Esophagus squamous epithelium (tissue), 5 donors: ENCODE results near the gene MKNK1. TPM values are rescaled to one million over a fixed set of nuclear protein-coding genes. Genes with fewer than 3 reads are reported as not detected.

ENCODE experiments used
- DNase-seq: peaks from one replicate; lab custom pipeline; 2025; lab: John Stamatoyannopoulos, UW
- H3K27ac ChIP-seq, 4 donors: fragments of 200-600 bp; sonication (generic); one replicate each; pipeline ENCODE4 v1.5.1; 2016 to 2019; ENCODE audit warnings: mild to moderate bottlenecking in 1 of 4
- H3K27me3 ChIP-seq, 4 donors: fragments of 200-600 bp; sonication (generic); 1 replicate in 3 of 4; 2 replicates in 1 of 4; pipeline versions ENCODE4 v1.5.1 to v1.6.0; 2017 to 2021; ENCODE audit warnings: antibody characterized with exemption in 1 of 4
- H3K36me3 ChIP-seq, 3 donors: fragments of 200-600 bp; sonication (generic); one replicate each; pipeline ENCODE4 v1.5.1; 2016 to 2019
- H3K4me1 ChIP-seq, 3 donors: fragments of 200-600 bp; sonication (generic); one replicate each; pipeline ENCODE4 v1.5.1; 2017 to 2019
- H3K4me3 ChIP-seq, 4 donors: fragments of 200-600 bp; sonication (generic); 1 replicate in 3 of 4; 2 replicates in 1 of 4; pipeline ENCODE4 v1.5.1; 2016 to 2019; ENCODE audit warnings: mild to moderate bottlenecking in 2 of 4, moderate library complexity in 1 of 4
- H3K9me3 ChIP-seq, 3 donors: fragments of 200-600 bp; sonication (generic); one replicate each; pipeline ENCODE4 v1.5.1; 2016 to 2019
- CTCF ChIP-seq, 6 experiments: fragments of 450-650 bp in 4 of 6; fragments of 200-600 bp in 2 of 6; sonication (generic) in 2 of 6; IDR thresholded peaks; one replicate each; pipeline ENCODE4 v1.5.1; 2016 to 2019; ENCODE audit warnings: antibody characterized with exemption in 6 of 6, mild to moderate bottlenecking in 4 of 6, moderate library complexity in 4 of 6
- POLR2A ChIP-seq, 4 donors: fragments of 450-650 bp; IDR thresholded peaks; one replicate each; pipeline ENCODE4 v1.6.1; 2017; ENCODE audit warnings: antibody characterized with exemption in 4 of 4, mild to moderate bottlenecking in 4 of 4, moderate library complexity in 3 of 4
- WGBS, 2 donors: methylation state at CpG; one replicate each; pipeline ENCODE4 v1.1.5; 2018; 5-methylcytosine and 5-hydroxymethylcytosine counted together
- intact Hi-C: fragments of 100-400 bp; cut with DNase I; formaldehyde crosslinking; loops from one replicate; pipeline ENCODE4 v1.15.0; 2022
- total RNA-seq, 4 donors: library from RNA; depleted of rRNA; stranded (reverse); fragments of >200 nt; gene quantifications; one replicate each; pipeline ENCODE4 v1.1.0, GENCODE V29; 2016
- donor health status: DM: yes; HTN: yes; CAD: no.

MKNK1 gene
- total RNA-seq, 4 donors from 2014 or later = 18.2 to 33.7 (median 33.6) TPM

- intact Hi-C loops = loop anchor here (10.0 kb wide), 1 partner anchor 185 kb away; no protein-coding TSS in a partner anchor
- H3K27me3 ChIP-seq = peaks cover 7 to 78% (median 8%) of the 10 kb centered on the region in 4 donors
- 57 to 66% methylated on average over 5 to 7 of the region's 9 CpGs for WGBS, 2 donors
- no peak for DNase-seq
- TF ChIP-seq POLR2A (IDR thresholded peaks at IDR 0.05) = no peak
- TF ChIP-seq CTCF (IDR thresholded peaks at IDR 0.05) = no peak
- no peak overlapping the region for H3K27ac ChIP-seq
- peaks cover 0 to 8% (median 4%) of the 10 kb centered on the region in 3 donors for H3K4me1 ChIP-seq
- H3K4me3 ChIP-seq = no peak overlapping the region
- no peaks in the 10 kb centered on the region for H3K9me3 ChIP-seq
- H3K36me3 ChIP-seq = no peaks in the 10 kb centered on the region
Observed at GRCh38 chr1:46539972-46540371, 64.1 kb downstream of the MKNK1 start.

- 72% methylated on average over 2 of the region's 2 CpGs; no CpG with 5 or more reads in 1 of the 2 donors for WGBS, 2 donors
- no peak overlapping the region for H3K27ac ChIP-seq
- no peak for DNase-seq
Observed at GRCh38 chr1:46538147-46538546, 65.9 kb downstream of the MKNK1 start.

DNA sequence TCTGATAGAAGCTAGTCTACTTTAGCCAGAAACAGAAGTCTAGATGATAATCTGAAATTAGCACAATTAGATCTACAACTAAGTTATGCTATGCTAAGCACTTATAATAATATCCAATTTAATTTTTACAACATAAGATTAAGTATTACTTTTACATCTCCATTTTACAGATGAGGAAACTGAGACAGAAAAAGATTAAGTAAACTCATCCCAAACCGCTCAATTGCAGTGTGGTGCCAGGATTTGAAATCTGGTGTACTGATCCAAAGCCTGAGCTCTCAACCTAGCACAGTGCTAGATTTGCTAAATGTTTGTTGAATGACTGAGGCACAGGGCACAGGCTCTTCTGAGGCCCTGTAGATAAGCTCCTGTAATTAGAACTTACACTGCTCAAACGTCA lies 66.4 kb downstream of the MKNK1 start:
- WGBS, 2 donors = 89 to 92% methylated on average over 1 to 2 of the region's 2 CpGs
- no peaks in the 10 kb centered on the region for H3K36me3 ChIP-seq
- intact Hi-C loops = loop anchor here (10.0 kb wide), 1 partner anchor 187 kb away; no protein-coding TSS in a partner anchor

More at GRCh38 chr1:46538147-46538546, 65.9 kb downstream of the MKNK1 start:
- TF ChIP-seq POLR2A (IDR thresholded peaks at IDR 0.05) (no peak), CTCF (IDR thresholded peaks at IDR 0.05) (no peak)
- Histone ChIP-seq H3K27me3 (peaks cover 0 to 78% (median under 1%) of the 10 kb centered on the region in 4 donors), H3K4me1 (peaks cover 3 to 8% (median 7%) of the 10 kb centered on the region in 3 donors), H3K9me3 (no peaks in the 10 kb centered on the region), H3K36me3 (no peaks in the 10 kb centered on the region), H3K4me3 (no peak overlapping the region)
- intact Hi-C loops = loop anchor here (10.0 kb wide), 1 partner anchor 187 kb away; no protein-coding TSS in a partner anchor

GRCh38 chr1:46536527-46536926 lies 67.5 kb downstream of the MKNK1 start:
- intact Hi-C loops = loop anchor here (10.0 kb wide), 1 partner anchor 188 kb away; no protein-coding TSS in a partner anchor
- H3K27me3 ChIP-seq = peaks cover 0 to 76% (median 0%) of the 10 kb centered on the region in 4 donors
- no peak for TF ChIP-seq CTCF (IDR thresholded peaks at IDR 0.05)
- no peak for TF ChIP-seq POLR2A (IDR thresholded peaks at IDR 0.05)

More for the DNA sequence above, 66.4 kb downstream of the MKNK1 start:
- H3K4me1 ChIP-seq = peaks cover 3 to 11% (median 8%) of the 10 kb centered on the region in 3 donors
- peaks cover 0 to 76% (median 0%) of the 10 kb centered on the region in 4 donors for H3K27me3 ChIP-seq
- H3K4me3 ChIP-seq = no peak overlapping the region
- TF ChIP-seq POLR2A (IDR thresholded peaks at IDR 0.05) (no peak), CTCF (IDR thresholded peaks at IDR 0.05) (no peak)
- no peaks in the 10 kb centered on the region for H3K9me3 ChIP-seq
- no peak for DNase-seq
- no peak overlapping the region for H3K27ac ChIP-seq

DNA sequence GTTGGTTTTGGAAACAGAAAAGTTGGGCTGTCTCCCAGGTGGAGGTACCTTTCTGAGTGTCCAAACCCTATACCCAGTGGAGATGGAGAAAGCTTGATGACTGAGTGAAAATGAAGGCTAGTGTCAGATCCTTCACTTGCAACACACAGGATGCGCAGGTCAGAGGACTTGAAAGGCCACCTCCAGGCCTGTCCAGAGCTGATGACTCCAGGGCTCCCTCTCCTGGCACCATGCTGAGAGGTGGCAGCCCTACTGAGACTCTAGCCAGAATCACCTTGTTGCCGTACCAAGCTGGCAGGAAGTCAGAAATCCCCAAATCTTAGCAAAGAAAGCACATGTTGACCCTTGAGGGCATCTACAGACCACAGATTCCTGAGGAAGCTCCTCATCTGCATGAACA lies 69.0 kb downstream of the MKNK1 start:
- Histone ChIP-seq H3K9me3 (no peaks in the 10 kb centered on the region), H3K27me3 (peaks cover 0 to 78% (median 0%) of the 10 kb centered on the region in 4 donors), H3K27ac (no peak overlapping the region), H3K4me1 (peaks cover 3 to 25% (median 8%) of the 10 kb centered on the region in 3 donors), H3K4me3 (no peak overlapping the region), H3K36me3 (no peaks in the 10 kb centered on the region)
- no peak for DNase-seq
- intact Hi-C loops = loop anchor here (10.0 kb wide), 1 partner anchor 190 kb away; no protein-coding TSS in a partner anchor
- 53% methylated on average over 2 of the region's 2 CpGs; no CpG with 5 or more reads in 1 of the 2 donors for WGBS, 2 donors
- peak in 3 of 6 experiments; percentile 10 to 42 (median 16) for TF ChIP-seq CTCF (IDR thresholded peaks at IDR 0.05)
- TF ChIP-seq POLR2A (IDR thresholded peaks at IDR 0.05) = no peak

More at GRCh38 chr1:46536527-46536926, 67.5 kb downstream of the MKNK1 start:
- WGBS, 2 donors = 86 to 94% methylated on average over 1 of the region's 1 CpG
- H3K4me3 ChIP-seq = no peak overlapping the region
- no peak overlapping the region for H3K27ac ChIP-seq
- no peaks in the 10 kb centered on the region for H3K36me3 ChIP-seq
- H3K9me3 ChIP-seq = no peaks in the 10 kb centered on the region
- H3K4me1 ChIP-seq = peaks cover 3 to 14% (median 8%) of the 10 kb centered on the region in 3 donors
- no peak for DNase-seq
